Cardiac fibroblast (primary cell): ENCODE measurements around the gene PDLIM5.
A peak's percentile ranks its signal among the peaks of the same experiment; 100 is the strongest.

Source experiments
- DNase-seq, 2 donors: peaks; one replicate each; pipeline versions ENCODE4 v3.0.0 to v3.0.0-alpha.2; 2010; ENCODE audit warnings: low read depth in 2 of 2
- H3K4me3 ChIP-seq, 2 donors: replicated peaks in 1 of 2; 1 replicate in 1 of 2; 2 replicates in 1 of 2; pipeline ENCODE4 v1.5.1; 2011; ENCODE audit warnings: low read depth in 2 of 2, low read length in 2 of 2, mild to moderate bottlenecking in 2 of 2, moderate library complexity in 1 of 2
- CTCF ChIP-seq: IDR thresholded peaks from one replicate; pipeline ENCODE4 v1.5.1; 2011; ENCODE audit warnings: low read depth, mild to moderate bottlenecking, low read length, inconsistent platforms

The PDLIM5 gene

GRCh38 chr4:94536649-94537469 lies 85.1 kb downstream of the PDLIM5 start:
- H3K4me3 ChIP-seq = no peak overlapping the region
- TF ChIP-seq CTCF = no peak
- DNase-seq = peak; percentile 41 to 55

- TF ChIP-seq CTCF = no peak
- DNase-seq = no peak
- no peak overlapping the region for H3K4me3 ChIP-seq
Observed at GRCh38 chr4:94537921-94538628, 86.3 kb downstream of the PDLIM5 start.

GRCh38 chr4:94540476-94540875 lies 88.7 kb downstream of the PDLIM5 start:
- no peak for TF ChIP-seq CTCF
- H3K4me3 ChIP-seq = no peak overlapping the region
- no peak for DNase-seq

- TF ChIP-seq CTCF = no peak
- H3K4me3 ChIP-seq = no peak overlapping the region
- DNase-seq = peak in 1 of 2 donors; percentile 58
Observed at GRCh38 chr4:94544811-94545210, 93.1 kb downstream of the PDLIM5 start.

GRCh38 chr4:94545296-94545695 lies 93.6 kb downstream of the PDLIM5 start:
- TF ChIP-seq CTCF = no peak
- peak; percentile 61 to 88 for DNase-seq
- H3K4me3 ChIP-seq = no peak overlapping the region

GRCh38 chr4:94546949-94547348 lies 95.2 kb downstream of the PDLIM5 start:
- no peak for DNase-seq
- H3K4me3 ChIP-seq = no peak overlapping the region
- no peak for TF ChIP-seq CTCF
